Lower leg skin (tissue), 3 donors: ENCODE measurements around the gene BGN.

Experiments used
- POLR2A ChIP-seq, 2 donors: fragments of 450-650 bp; IDR thresholded peaks; one replicate each; pipeline ENCODE4 v1.6.1; 2016 to 2017; ENCODE audit warnings: antibody characterized with exemption in 2 of 2, mild to moderate bottlenecking in 1 of 2, moderate library complexity in 1 of 2
- TF ChIP-seq, protein P1 (sequence below), 3 donors: fragments of 450-650 bp; IDR thresholded peaks; one replicate each; pipeline ENCODE4 v1.5.1; 2016; ENCODE audit warnings: antibody characterized with exemption in 3 of 3, mild to moderate bottlenecking in 3 of 3, moderate library complexity in 2 of 3

GRCh38 chrX:153522259-153522658 lies 27.5 kb downstream of the BGN start:
- TF ChIP-seq, protein P1, sequence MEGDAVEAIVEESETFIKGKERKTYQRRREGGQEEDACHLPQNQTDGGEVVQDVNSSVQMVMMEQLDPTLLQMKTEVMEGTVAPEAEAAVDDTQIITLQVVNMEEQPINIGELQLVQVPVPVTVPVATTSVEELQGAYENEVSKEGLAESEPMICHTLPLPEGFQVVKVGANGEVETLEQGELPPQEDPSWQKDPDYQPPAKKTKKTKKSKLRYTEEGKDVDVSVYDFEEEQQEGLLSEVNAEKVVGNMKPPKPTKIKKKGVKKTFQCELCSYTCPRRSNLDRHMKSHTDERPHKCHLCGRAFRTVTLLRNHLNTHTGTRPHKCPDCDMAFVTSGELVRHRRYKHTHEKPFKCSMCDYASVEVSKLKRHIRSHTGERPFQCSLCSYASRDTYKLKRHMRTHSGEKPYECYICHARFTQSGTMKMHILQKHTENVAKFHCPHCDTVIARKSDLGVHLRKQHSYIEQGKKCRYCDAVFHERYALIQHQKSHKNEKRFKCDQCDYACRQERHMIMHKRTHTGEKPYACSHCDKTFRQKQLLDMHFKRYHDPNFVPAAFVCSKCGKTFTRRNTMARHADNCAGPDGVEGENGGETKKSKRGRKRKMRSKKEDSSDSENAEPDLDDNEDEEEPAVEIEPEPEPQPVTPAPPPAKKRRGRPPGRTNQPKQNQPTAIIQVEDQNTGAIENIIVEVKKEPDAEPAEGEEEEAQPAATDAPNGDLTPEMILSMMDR (IDR thresholded peaks at IDR 0.05), result no peak
- no peak for TF ChIP-seq POLR2A (IDR thresholded peaks at IDR 0.05)
